HUES48 (cell line): ENCODE measurements around the gene SAP30BP.

Experiments
- H3K27ac ChIP-seq: one replicate; pipeline ENCODE4 v1.7.0; 2013; ENCODE audit warnings: low read depth, low read length, inconsistent platforms
- H3K27me3 ChIP-seq: 2 replicates; pipeline ENCODE4 v1.6.1; 2013; ENCODE audit warnings: mild to moderate bottlenecking, low read length; ENCODE audit not compliant: control insufficient read depth, insufficient read depth
- H3K36me3 ChIP-seq: 2 replicates; pipeline ENCODE4 v1.6.1; 2013; ENCODE audit warnings: low read length; ENCODE audit not compliant: control insufficient read depth, insufficient read depth
- H3K4me1 ChIP-seq: 2 replicates; pipeline ENCODE4 v1.6.1; 2013; ENCODE audit warnings: mild to moderate bottlenecking, low read length; ENCODE audit not compliant: control insufficient read depth, insufficient read depth
- H3K4me3 ChIP-seq: 2 replicates; pipeline ENCODE4 v1.5.1; 2013; ENCODE audit warnings: mild to moderate bottlenecking, low read depth, low read length
- H3K9ac ChIP-seq: 2 replicates; pipeline ENCODE4 v1.6.1; 2013; ENCODE audit warnings: mild to moderate bottlenecking, low read depth, low read length, moderate library complexity
- H3K9me3 ChIP-seq: 2 replicates; pipeline ENCODE4 v1.6.1; 2013; ENCODE audit warnings: low read length; ENCODE audit not compliant: control insufficient read depth, insufficient read depth

Gene SAP30BP

GRCh38 chr17:75755205-75755901 is 88.2 kb downstream of the SAP30BP start:
- Histone ChIP-seq H3K36me3 (no peaks in the 10 kb centered on the region), H3K27ac (no peak overlapping the region)

GRCh38 chr17:75755990-75756389 is 88.9 kb downstream of the SAP30BP start:
- H3K9ac ChIP-seq, result no peak overlapping the region
- no peak overlapping the region for H3K4me3 ChIP-seq
- no peaks in the 10 kb centered on the region for H3K27me3 ChIP-seq
- no peaks in the 10 kb centered on the region for H3K9me3 ChIP-seq
- H3K36me3 ChIP-seq, result no peaks in the 10 kb centered on the region
- H3K4me1 ChIP-seq, result no peaks in the 10 kb centered on the region; the same call in 1 of the 2 replicates
- H3K27ac ChIP-seq, result no peak overlapping the region

More at GRCh38 chr17:75755205-75755901, 88.2 kb downstream of the SAP30BP start:
- H3K27me3 ChIP-seq, result no peaks in the 10 kb centered on the region
- H3K9me3 ChIP-seq, result no peaks in the 10 kb centered on the region
- H3K4me3 ChIP-seq, result no peak overlapping the region
- no peak overlapping the region for H3K9ac ChIP-seq
- H3K4me1 ChIP-seq, result no peaks in the 10 kb centered on the region; the same call in 1 of the 2 replicates

GRCh38 chr17:75756451-75757085 is 89.4 kb downstream of the SAP30BP start:
- Histone ChIP-seq H3K27ac (no peak overlapping the region), H3K4me1 (no peaks in the 10 kb centered on the region; the same call in 1 of the 2 replicates), H3K9ac (no peak overlapping the region), H3K36me3 (no peaks in the 10 kb centered on the region), H3K27me3 (no peaks in the 10 kb centered on the region), H3K4me3 (no peak overlapping the region), H3K9me3 (no peaks in the 10 kb centered on the region)

GRCh38 chr17:75757086-75757681 is 90.0 kb downstream of the SAP30BP start:
- no peak overlapping the region for H3K9ac ChIP-seq
- H3K36me3 ChIP-seq, result no peaks in the 10 kb centered on the region
- H3K27me3 ChIP-seq, result no peaks in the 10 kb centered on the region
- H3K4me3 ChIP-seq, result no peak overlapping the region
- H3K9me3 ChIP-seq, result no peaks in the 10 kb centered on the region
- no peaks in the 10 kb centered on the region; the same call in 1 of the 2 replicates for H3K4me1 ChIP-seq
- no peak overlapping the region for H3K27ac ChIP-seq
